GM23338 (cell line): ENCODE results near the gene USF2. TPM values are rescaled to one million over a fixed set of nuclear protein-coding genes. Genes with fewer than 3 reads are reported as not detected.

ENCODE experiments used
- ATAC-seq: fragments of 200-7000 bp; cut with Tn5 transposase; 3 replicates; pipeline ENCODE4 v1.9.1; 2020
- DNase-seq: peaks from one replicate; pipeline ENCODE4 v3.0.0-alpha.2; 2015; ENCODE audit warnings: low spot score
- H2AFZ ChIP-seq: fragments of 200-600 bp; sonication (generic); 2 replicates; pipeline ENCODE4 v1.8.0; 2016; ENCODE audit warnings: antibody characterized with exemption, mild to moderate bottlenecking, moderate library complexity
- H3F3A ChIP-seq: fragments of 200-600 bp; sonication (generic); replicated peaks from 2 replicates; pipeline ENCODE4 v1.8.0; 2017; ENCODE audit warnings: antibody characterized with exemption, mixed run types, low read depth
- H3K27ac ChIP-seq: fragments of 200-600 bp; sonication (generic); 2 replicates; pipeline ENCODE4 v1.6.1; 2016; ENCODE audit warnings: low read depth
- H3K27me3 ChIP-seq: fragments of 200-600 bp; sonication (generic); 2 replicates; pipeline ENCODE4 v1.8.0; 2016; ENCODE audit warnings: mild to moderate bottlenecking, mixed run types, moderate library complexity; ENCODE audit not compliant: insufficient read depth
- H3K36me3 ChIP-seq: fragments of 200-600 bp; sonication (generic); 2 replicates; pipeline ENCODE4 v1.8.0; 2016; ENCODE audit warnings: mild to moderate bottlenecking; ENCODE audit not compliant: insufficient read depth
- H3K4me1 ChIP-seq: fragments of 200-600 bp; sonication (generic); 2 replicates; pipeline ENCODE4 v1.8.0; 2016; ENCODE audit warnings: mild to moderate bottlenecking, moderate library complexity; ENCODE audit not compliant: insufficient read depth
- H3K4me2 ChIP-seq: fragments of 200-600 bp; sonication (generic); 2 replicates; pipeline ENCODE4 v1.7.1; 2017; ENCODE audit warnings: mixed run types
- H3K4me3 ChIP-seq: fragments of 200-600 bp; sonication (generic); 2 replicates; pipeline ENCODE4 v1.6.1; 2016; ENCODE audit warnings: mixed run types
- H3K79me2 ChIP-seq: fragments of 200-600 bp; sonication (generic); replicated peaks from 2 replicates; pipeline ENCODE4 v1.8.0; 2017; ENCODE audit warnings: mild to moderate bottlenecking; ENCODE audit not compliant: insufficient read depth
- H3K9me2 ChIP-seq: fragments of 200-600 bp; sonication (generic); 2 replicates; pipeline ENCODE4 v1.8.0; 2017; ENCODE audit not compliant: insufficient read depth
- H4K20me1 ChIP-seq: fragments of 200-600 bp; sonication (generic); replicated peaks from 2 replicates; pipeline ENCODE4 v1.8.0; 2017; ENCODE audit warnings: mild to moderate bottlenecking; ENCODE audit not compliant: insufficient read depth
- H3K27ac Mint-ChIP-seq: 2 replicates; pipeline ENCODE4 v1.8.0; 2020; ENCODE audit warnings: inconsistent platforms, mild to moderate bottlenecking, moderate library complexity, mixed read lengths
- H3K27me3 Mint-ChIP-seq: 3 replicates; pipeline ENCODE4 v1.8.0; 2022; ENCODE audit warnings: low read depth, mild to moderate bottlenecking, moderate library complexity, mixed read lengths, inconsistent platforms; ENCODE audit not compliant: insufficient read depth, poor library complexity
- H3K36me3 Mint-ChIP-seq: 3 replicates; pipeline ENCODE4 v1.8.0; 2021; ENCODE audit warnings: low read depth, mild to moderate bottlenecking, inconsistent platforms, moderate library complexity, mixed read lengths
- H3K4me1 Mint-ChIP-seq: 3 replicates; pipeline ENCODE4 v1.8.0; 2020; ENCODE audit warnings: mild to moderate bottlenecking, inconsistent platforms, mixed read lengths
- H3K4me3 Mint-ChIP-seq: 3 replicates; pipeline ENCODE4 v1.8.0; 2021; ENCODE audit warnings: moderate library complexity, mild to moderate bottlenecking, inconsistent platforms, mixed read lengths
- H3K9me3 Mint-ChIP-seq: 3 replicates; pipeline ENCODE4 v1.8.0; 2020; ENCODE audit warnings: moderate library complexity, mild to moderate bottlenecking, inconsistent platforms, mixed read lengths
- CREB1 ChIP-seq: fragments of 250-450 bp; sonication (Bioruptor Pico); IDR thresholded peaks from 2 replicates; pipeline ENCODE4 v1.5.0; 2020; ENCODE audit warnings: low read depth, mild to moderate bottlenecking, moderate library complexity
- CTCF ChIP-seq, 2 experiments: fragments of 200-600 bp in 1 of 2; sonication (generic) in 1 of 2; conservative IDR thresholded peaks; 2 replicates each; pipeline versions ENCODE4 v1.5.1 to v1.6.1; 2016 to 2017; ENCODE audit warnings: antibody characterized with exemption in 2 of 2, low read depth in 2 of 2, mild to moderate bottlenecking in 2 of 2, moderate library complexity in 1 of 2
- ETS1 ChIP-seq: IDR thresholded peaks from 2 replicates; pipeline ENCODE4 v1.6.1; 2016; ENCODE audit warnings: antibody characterized with exemption
- EZH2 ChIP-seq: fragments of 200-600 bp; sonication (generic); IDR thresholded peaks from one replicate; pipeline ENCODE4 v1.8.0; 2017; ENCODE audit warnings: antibody characterized with exemption, mild to moderate bottlenecking, low read depth; ENCODE audit not compliant: unreplicated experiment
- EZH2phosphoT487 ChIP-seq: fragments of 200-600 bp; sonication (generic); IDR thresholded peaks from one replicate; pipeline ENCODE4 v1.8.1; 2018; ENCODE audit warnings: antibody characterized with exemption; ENCODE audit not compliant: unreplicated experiment
- NANOG ChIP-seq: IDR thresholded peaks from 2 replicates; pipeline ENCODE4 v1.6.1; 2016; ENCODE audit warnings: antibody characterized with exemption, borderline replicate concordance
- POLR2AphosphoS5 ChIP-seq: IDR thresholded peaks from 2 replicates; pipeline ENCODE4 v1.6.1; 2016; ENCODE audit warnings: antibody characterized with exemption, low read depth
- STAT1 ChIP-seq: IDR thresholded peaks from one replicate; pipeline ENCODE4 v1.6.1; 2016; ENCODE audit warnings: antibody characterized with exemption; ENCODE audit not compliant: unreplicated experiment
- ZNF114 ChIP-seq: fragments of 250-450 bp; sonication (Bioruptor Pico); IDR thresholded peaks from 2 replicates; pipeline ENCODE4 v1.5.0; 2020; ENCODE audit warnings: mild to moderate bottlenecking, moderate library complexity
- ZNF331 ChIP-seq: fragments of 250-450 bp; sonication (Bioruptor Pico); IDR thresholded peaks from 2 replicates; pipeline ENCODE4 v1.5.0; 2020; ENCODE audit warnings: low read depth, mild to moderate bottlenecking, moderate library complexity
- ZNF462 ChIP-seq: fragments of 250-450 bp; sonication (Bioruptor Pico); IDR thresholded peaks from 2 replicates; pipeline ENCODE4 v1.5.0; 2020; ENCODE audit warnings: mild to moderate bottlenecking, moderate library complexity
- polyA plus RNA-seq: library from polyadenylated mRNA; unstranded; fragments of >200 nt; fragmentation: Nextera tagmentation; extraction: Ambion mirVana; gene quantifications from 2 replicates; pipeline ENCODE4 v1.2.1, GENCODE V29; 2016
- total RNA-seq: library from RNA; depleted of rRNA; stranded (reverse); fragments of >200 nt; shearing (Covaris generic); gene quantifications from 2 replicates; pipeline ENCODE4 v1.2.3, GENCODE V29; 2014

USF2 gene
- total and polyA plus RNA-seq, 2 experiments from 2014 or later = 28.9 to 60.5 TPM

GRCh38 chr19:35274323-35274722, 5.6 kb downstream of the USF2 start (continued):
- TF ChIP-seq ZNF462 (CRISPR knock-in tag) (no peak), POLR2AphosphoS5 (no peak), EZH2phosphoT487 (no peak)

GRCh38 chr19:35276706-35277281, 8.0 kb downstream of the USF2 start:
- Histone ChIP-seq H3K4me3 (no peak overlapping the region), H3F3A (no peaks in the 10 kb centered on the region), H3K27me3 (no peaks in the 10 kb centered on the region), H3K79me2 (no peaks in the 10 kb centered on the region), H2AFZ (no peak overlapping the region), H3K27ac (no peak overlapping the region), H3K4me1 (no peaks in the 10 kb centered on the region), H3K4me2 (no peak overlapping the region), H4K20me1 (peaks cover under 1% of the 10 kb centered on the region; the same call in 1 of the 2 replicates), H3K36me3 (no peaks in the 10 kb centered on the region; the same call in 1 of the 2 replicates), H3K9me2 (no peaks in the 10 kb centered on the region)
- ATAC-seq = no peak
- Mint-ChIP-seq H3K27ac (no peak overlapping the region), H3K27me3 (peaks cover 22% of the 10 kb centered on the region), H3K36me3 (peaks cover 50% of the 10 kb centered on the region), H3K4me3 (no peak overlapping the region), H3K4me1 (no peaks in the 10 kb centered on the region; the same call in 2 of the 3 replicates), H3K9me3 (no peaks in the 10 kb centered on the region; the same call in 2 of the 3 replicates)
- no peak for DNase-seq
- no peak for TF ChIP-seq ZNF114 (CRISPR knock-in tag)
- TF ChIP-seq ETS1 = no peak
- no peak for TF ChIP-seq CTCF (conservative IDR thresholded peaks at IDR 0.05; ENCODE audit: low read depth in 2 of 2)
- TF ChIP-seq POLR2AphosphoS5 = no peak
- TF ChIP-seq STAT1 = no peak
- TF ChIP-seq NANOG = no peak
- TF ChIP-seq EZH2 = no peak
- TF ChIP-seq ZNF331 (CRISPR knock-in tag) = no peak
- no peak for TF ChIP-seq CREB1 (CRISPR knock-in tag)
